K562 (cell line): ENCODE results near the gene LLGL1. TPM values are rescaled to one million over a fixed set of nuclear protein-coding genes. Genes with fewer than 3 reads are reported as not detected.
A peak's percentile ranks its signal among the peaks of the same experiment; 100 is the strongest.

Experiments used
- BRF1 ChIP-seq: IDR thresholded peaks from 3 replicates; pipeline ENCODE4 v1.6.1; 2011; ENCODE audit warnings: borderline replicate concordance, mild to moderate bottlenecking; ENCODE audit not compliant: insufficient read length; ENCODE audit errors: extremely low read depth
- L3MBTL2 ChIP-seq: fragments of 450-650 bp; IDR thresholded peaks from 2 replicates; pipeline ENCODE4 v1.6.1; 2016; ENCODE audit warnings: mild to moderate bottlenecking, moderate library complexity
- MAFK ChIP-seq: IDR thresholded peaks from 2 replicates; pipeline ENCODE4 v1.6.1; 2011; ENCODE audit warnings: low read length, improper control_type of control experiment
- MYNN ChIP-seq, 2 experiments: sonication (generic); formaldehyde crosslinking in 1 of 2; IDR thresholded peaks; 2 replicates each; pipeline versions ENCODE4 v1.5.0 to v1.6.1; 2016 to 2020; ENCODE audit warnings: antibody characterized with exemption in 1 of 2, missing genetic modification reagents in 1 of 2
- RBFOX2 ChIP-seq: fragments of 200-400 bp; formaldehyde crosslinking; IDR thresholded peaks from 2 replicates; pipeline ENCODE4 v1.6.1; 2017; ENCODE audit warnings: low read depth, mild to moderate bottlenecking, low read length, moderate library complexity
- RFX7 ChIP-seq: fragments of 250-450 bp; sonication (Bioruptor Pico); IDR thresholded peaks from 2 replicates; pipeline ENCODE4 v1.5.1; 2021; ENCODE audit warnings: mild to moderate bottlenecking
- SMARCC2 ChIP-seq: fragments of 450-650 bp; IDR thresholded peaks from 2 replicates; pipeline ENCODE4 v1.6.1; 2017; ENCODE audit warnings: antibody characterized with exemption, moderate library complexity, mild to moderate bottlenecking, low read depth
- STAT5A ChIP-seq: IDR thresholded peaks from 2 replicates; pipeline ENCODE4 v1.6.1; 2012; ENCODE audit warnings: low read length, inconsistent platforms, borderline replicate concordance
- ZNF347 ChIP-seq: fragments of 450-650 bp; formaldehyde crosslinking; IDR thresholded peaks from 2 replicates; pipeline ENCODE4 v1.4.0; 2020; ENCODE audit warnings: low read depth, mild to moderate bottlenecking, moderate library complexity
- ZNF445 ChIP-seq: fragments of 250-450 bp; sonication (Bioruptor Pico); IDR thresholded peaks from 2 replicates; pipeline ENCODE4 v1.4.0; 2020; ENCODE audit warnings: low read depth, mild to moderate bottlenecking, moderate library complexity
- ZNF586 ChIP-seq: fragments of 450-650 bp; formaldehyde crosslinking; conservative IDR thresholded peaks from 2 replicates; pipeline ENCODE4 v1.4.0; 2020; ENCODE audit warnings: mild to moderate bottlenecking, moderate library complexity
- ZNF707 ChIP-seq: fragments of 250-450 bp; sonication (Bioruptor Pico); conservative IDR thresholded peaks from 2 replicates; pipeline ENCODE4 v1.8.0; 2022; ENCODE audit warnings: inconsistent platforms, mild to moderate bottlenecking, moderate library complexity
- ZNF77 ChIP-seq: fragments of 250-450 bp; sonication (Bioruptor Pico); IDR thresholded peaks from 2 replicates; pipeline ENCODE4 v1.5.0; 2020
- polyA plus RNA-seq, 8 experiments: library from polyadenylated mRNA; depleted of rRNA in 4 of 8; stranded (reverse) in 5 of 8; unstranded in 3 of 8; fragments of >200 nt; fragmentation: Nextera tagmentation in 2 of 8; fragmentation: Illumina TruSeq in 1 of 8; extraction: Ambion mirVana in 2 of 8; extraction: Trizol in 1 of 8; gene quantifications; 2 replicates each; pipeline versions ENCODE4 v1.2.1 to v1.2.3, GENCODE V29; 2011 to 2014; ENCODE audit warnings: inconsistent platforms in 1 of 8, missing spikeins in 1 of 8
- total RNA-seq, 7 experiments: library from RNA; depleted of rRNA in 6 of 7; stranded (reverse); fragments of >200 nt in 6 of 7; fragmentation: Illumina TruSeq in 2 of 7; extraction: Trizol in 2 of 7; gene quantifications; 2 replicates each; pipeline versions ENCODE4 v1.2.1 to v1.2.3, GENCODE V29; 2011 to 2021; ENCODE audit warnings: low replicate concordance in 1 of 7
- TF ChIP-seq, protein P1 (sequence below): sonication (generic); formaldehyde crosslinking; IDR thresholded peaks from 2 replicates; pipeline ENCODE4 v1.8.1; 2023; ENCODE audit warnings: mild to moderate bottlenecking, missing genetic modification reagents
- TF ChIP-seq, protein P2 (sequence below): fragments of 250-450 bp; sonication (Bioruptor Pico); IDR thresholded peaks from 2 replicates; pipeline ENCODE4 v1.8.0; 2022; ENCODE audit warnings: inconsistent platforms, mild to moderate bottlenecking, moderate library complexity, borderline replicate concordance
- TF ChIP-seq, protein P3 (sequence below): fragments of 450-650 bp; formaldehyde crosslinking; IDR thresholded peaks from 2 replicates; pipeline ENCODE4 v1.4.0; 2020; ENCODE audit warnings: mild to moderate bottlenecking, mixed read lengths
- TF ChIP-seq, protein P4 (sequence below), 2 experiments: IDR thresholded peaks; 2 replicates each; pipeline ENCODE4 v1.6.1; 2011; ENCODE audit warnings: borderline replicate concordance in 1 of 2, control low read depth in 1 of 2, low read depth in 1 of 2, low read length in 1 of 2, mild to moderate bottlenecking in 1 of 2, mixed read lengths in 1 of 2, moderate library complexity in 1 of 2; ENCODE audit not compliant: insufficient read depth in 1 of 2, insufficient read length in 1 of 2, poor library complexity in 1 of 2, severe bottlenecking in 1 of 2; ENCODE audit errors: extremely low read depth in 1 of 2
- TF ChIP-seq, protein P5 (sequence below): fragments of 250-450 bp; sonication (Bioruptor Pico); IDR thresholded peaks from 2 replicates; pipeline ENCODE4 v1.5.1; 2021; ENCODE audit warnings: mild to moderate bottlenecking
- TF ChIP-seq, protein P6 (sequence below): fragments of 250-450 bp; sonication (Bioruptor Pico); IDR thresholded peaks from 2 replicates; pipeline ENCODE4 v1.8.0; 2022; ENCODE audit warnings: moderate library complexity, mild to moderate bottlenecking, inconsistent platforms

LLGL1 gene
- total and polyA plus RNA-seq, 9 of the 15 experiments (the other 6 are each of a cell fraction or from before 2014, with no cell fraction given) = 0.11 to 12.9 (median 5.3) TPM; not detected in 1

DNA sequence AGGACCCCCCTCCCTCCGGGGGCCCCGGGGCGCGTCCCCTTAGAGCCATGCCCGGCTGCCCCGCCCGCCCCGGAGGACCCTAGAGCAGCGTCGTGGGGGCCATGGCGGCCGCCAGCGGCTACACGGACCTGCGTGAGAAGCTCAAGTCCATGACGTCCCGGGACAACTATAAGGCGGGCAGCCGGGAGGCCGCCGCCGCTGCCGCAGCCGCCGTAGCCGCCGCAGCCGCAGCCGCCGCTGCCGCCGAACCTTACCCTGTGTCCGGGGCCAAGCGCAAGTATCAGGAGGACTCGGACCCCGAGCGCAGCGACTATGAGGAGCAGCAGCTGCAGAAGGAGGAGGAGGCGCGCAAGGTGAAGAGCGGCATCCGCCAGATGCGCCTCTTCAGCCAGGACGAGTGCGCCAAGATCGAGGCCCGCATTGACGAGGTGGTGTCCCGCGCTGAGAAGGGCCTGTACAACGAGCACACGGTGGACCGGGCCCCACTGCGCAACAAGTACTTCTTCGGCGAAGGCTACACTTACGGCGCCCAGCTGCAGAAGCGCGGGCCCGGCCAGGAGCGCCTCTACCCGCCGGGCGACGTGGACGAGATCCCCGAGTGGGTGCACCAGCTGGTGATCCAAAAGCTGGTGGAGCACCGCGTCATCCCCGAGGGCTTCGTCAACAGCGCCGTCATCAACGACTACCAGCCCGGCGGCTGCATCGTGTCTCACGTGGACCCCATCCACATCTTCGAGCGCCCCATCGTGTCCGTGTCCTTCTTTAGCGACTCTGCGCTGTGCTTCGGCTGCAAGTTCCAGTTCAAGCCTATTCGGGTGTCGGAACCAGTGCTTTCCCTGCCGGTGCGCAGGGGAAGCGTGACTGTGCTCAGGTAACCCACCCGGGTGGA is 41.0 kb upstream of the LLGL1 start (continued):
- TF ChIP-seq, protein P1, sequence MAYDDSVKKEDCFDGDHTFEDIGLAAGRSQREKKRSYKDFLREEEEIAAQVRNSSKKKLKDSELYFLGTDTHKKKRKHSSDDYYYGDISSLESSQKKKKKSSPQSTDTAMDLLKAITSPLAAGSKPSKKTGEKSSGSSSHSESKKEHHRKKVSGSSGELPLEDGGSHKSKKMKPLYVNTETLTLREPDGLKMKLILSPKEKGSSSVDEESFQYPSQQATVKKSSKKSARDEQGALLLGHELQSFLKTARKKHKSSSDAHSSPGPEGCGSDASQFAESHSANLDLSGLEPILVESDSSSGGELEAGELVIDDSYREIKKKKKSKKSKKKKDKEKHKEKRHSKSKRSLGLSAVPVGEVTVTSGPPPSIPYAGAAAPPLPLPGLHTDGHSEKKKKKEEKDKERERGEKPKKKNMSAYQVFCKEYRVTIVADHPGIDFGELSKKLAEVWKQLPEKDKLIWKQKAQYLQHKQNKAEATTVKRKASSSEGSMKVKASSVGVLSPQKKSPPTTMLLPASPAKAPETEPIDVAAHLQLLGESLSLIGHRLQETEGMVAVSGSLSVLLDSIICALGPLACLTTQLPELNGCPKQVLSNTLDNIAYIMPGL (CRISPR knock-in tag) = no peak
- TF ChIP-seq, protein P2, sequence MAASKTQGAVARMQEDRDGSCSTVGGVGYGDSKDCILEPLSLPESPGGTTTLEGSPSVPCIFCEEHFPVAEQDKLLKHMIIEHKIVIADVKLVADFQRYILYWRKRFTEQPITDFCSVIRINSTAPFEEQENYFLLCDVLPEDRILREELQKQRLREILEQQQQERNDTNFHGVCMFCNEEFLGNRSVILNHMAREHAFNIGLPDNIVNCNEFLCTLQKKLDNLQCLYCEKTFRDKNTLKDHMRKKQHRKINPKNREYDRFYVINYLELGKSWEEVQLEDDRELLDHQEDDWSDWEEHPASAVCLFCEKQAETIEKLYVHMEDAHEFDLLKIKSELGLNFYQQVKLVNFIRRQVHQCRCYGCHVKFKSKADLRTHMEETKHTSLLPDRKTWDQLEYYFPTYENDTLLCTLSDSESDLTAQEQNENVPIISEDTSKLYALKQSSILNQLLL (CRISPR knock-in tag) = no peak
- no peak for TF ChIP-seq STAT5A
- peak; percentile 61 for TF ChIP-seq L3MBTL2
- TF ChIP-seq, protein P3, sequence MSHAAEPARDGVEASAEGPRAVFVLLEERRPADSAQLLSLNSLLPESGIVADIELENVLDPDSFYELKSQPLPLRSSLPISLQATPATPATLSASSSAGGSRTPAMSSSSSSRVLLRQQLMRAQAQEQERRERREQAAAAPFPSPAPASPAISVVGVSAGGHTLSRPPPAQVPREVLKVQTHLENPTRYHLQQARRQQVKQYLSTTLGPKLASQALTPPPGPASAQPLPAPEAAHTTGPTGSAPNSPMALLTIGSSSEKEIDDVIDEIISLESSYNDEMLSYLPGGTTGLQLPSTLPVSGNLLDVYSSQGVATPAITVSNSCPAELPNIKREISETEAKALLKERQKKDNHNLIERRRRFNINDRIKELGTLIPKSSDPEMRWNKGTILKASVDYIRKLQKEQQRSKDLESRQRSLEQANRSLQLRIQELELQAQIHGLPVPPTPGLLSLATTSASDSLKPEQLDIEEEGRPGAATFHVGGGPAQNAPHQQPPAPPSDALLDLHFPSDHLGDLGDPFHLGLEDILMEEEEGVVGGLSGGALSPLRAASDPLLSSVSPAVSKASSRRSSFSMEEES (CRISPR knock-in tag) = no peak
- TF ChIP-seq RFX7 = no peak
- TF ChIP-seq RBFOX2 = no peak
- TF ChIP-seq MYNN (IDR thresholded peaks at IDR 0.05) = no peak
- TF ChIP-seq MYNN (CRISPR knock-in tag; IDR thresholded peaks at IDR 0.05) = no peak
- TF ChIP-seq ZNF347 = no peak
- no peak for TF ChIP-seq MAFK
- TF ChIP-seq ZNF707 (CRISPR knock-in tag) = no peak
- TF ChIP-seq, protein P4, sequence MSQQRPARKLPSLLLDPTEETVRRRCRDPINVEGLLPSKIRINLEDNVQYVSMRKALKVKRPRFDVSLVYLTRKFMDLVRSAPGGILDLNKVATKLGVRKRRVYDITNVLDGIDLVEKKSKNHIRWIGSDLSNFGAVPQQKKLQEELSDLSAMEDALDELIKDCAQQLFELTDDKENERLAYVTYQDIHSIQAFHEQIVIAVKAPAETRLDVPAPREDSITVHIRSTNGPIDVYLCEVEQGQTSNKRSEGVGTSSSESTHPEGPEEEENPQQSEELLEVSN (IDR thresholded peaks at IDR 0.05; ENCODE audit: borderline replicate concordance in 1 of 2, extremely low read depth in 1 of 2, insufficient read depth in 1 of 2, insufficient read length in 1 of 2, low read depth in 1 of 2, low read length in 1 of 2, poor library complexity in 1 of 2, severe bottlenecking in 1 of 2) = peak; percentile 56 to 74
- TF ChIP-seq, protein P5, sequence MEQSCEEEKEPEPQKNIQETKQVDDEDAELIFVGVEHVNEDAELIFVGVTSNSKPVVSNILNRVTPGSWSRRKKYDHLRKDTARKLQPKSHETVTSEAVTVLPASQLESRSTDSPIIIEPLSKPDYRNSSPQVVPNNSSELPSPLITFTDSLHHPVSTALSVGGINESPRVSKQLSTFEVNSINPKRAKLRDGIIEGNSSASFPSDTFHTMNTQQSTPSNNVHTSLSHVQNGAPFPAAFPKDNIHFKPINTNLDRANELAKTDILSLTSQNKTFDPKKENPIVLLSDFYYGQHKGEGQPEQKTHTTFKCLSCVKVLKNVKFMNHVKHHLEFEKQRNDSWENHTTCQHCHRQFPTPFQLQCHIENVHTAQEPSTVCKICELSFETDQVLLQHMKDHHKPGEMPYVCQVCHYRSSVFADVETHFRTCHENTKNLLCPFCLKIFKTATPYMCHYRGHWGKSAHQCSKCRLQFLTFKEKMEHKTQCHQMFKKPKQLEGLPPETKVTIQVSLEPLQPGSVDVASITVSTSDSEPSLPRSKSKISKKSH (CRISPR knock-in tag) = no peak
- TF ChIP-seq ZNF445 = no peak
- TF ChIP-seq ZNF586 (CRISPR knock-in tag) = no peak
- TF ChIP-seq, protein P6, sequence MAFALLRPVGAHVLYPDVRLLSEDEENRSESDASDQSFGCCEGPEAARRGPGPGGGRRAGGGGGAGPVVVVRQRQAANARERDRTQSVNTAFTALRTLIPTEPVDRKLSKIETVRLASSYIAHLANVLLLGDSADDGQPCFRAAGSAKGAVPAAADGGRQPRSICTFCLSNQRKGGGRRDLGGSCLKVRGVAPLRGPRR (CRISPR knock-in tag) = no peak
- TF ChIP-seq SMARCC2 = no peak
- no peak for TF ChIP-seq ZNF77 (CRISPR knock-in tag)
- no peak for TF ChIP-seq BRF1
